A549 treated with AZD2906 at 1 μM for 4 hours (cell line): ENCODE results near the gene ALDH1B1. TPM values are rescaled to one million over a fixed set of nuclear protein-coding genes. Genes with fewer than 3 reads are reported as not detected.

ENCODE experiments used
- total RNA-seq: library from RNA; stranded (reverse); fragments of 200-300 nt; extraction: Qiagen RNA extraction; gene quantifications from 5 replicates; pipeline ENCODE4 v1.2.3, GENCODE V29; 2022

ALDH1B1 gene
- total RNA-seq: 44.0 to 54.7 TPM (median 45.2 TPM) in 5 replicates

GRCh38 chr9:38392235-38393127 is at the start of gene ALDH1B1:
TSS of gene ALDH1B1 (plus strand) at chr9:38392702. CDS start at chr9:38395749, 3,047 bp downstream.

DNA sequence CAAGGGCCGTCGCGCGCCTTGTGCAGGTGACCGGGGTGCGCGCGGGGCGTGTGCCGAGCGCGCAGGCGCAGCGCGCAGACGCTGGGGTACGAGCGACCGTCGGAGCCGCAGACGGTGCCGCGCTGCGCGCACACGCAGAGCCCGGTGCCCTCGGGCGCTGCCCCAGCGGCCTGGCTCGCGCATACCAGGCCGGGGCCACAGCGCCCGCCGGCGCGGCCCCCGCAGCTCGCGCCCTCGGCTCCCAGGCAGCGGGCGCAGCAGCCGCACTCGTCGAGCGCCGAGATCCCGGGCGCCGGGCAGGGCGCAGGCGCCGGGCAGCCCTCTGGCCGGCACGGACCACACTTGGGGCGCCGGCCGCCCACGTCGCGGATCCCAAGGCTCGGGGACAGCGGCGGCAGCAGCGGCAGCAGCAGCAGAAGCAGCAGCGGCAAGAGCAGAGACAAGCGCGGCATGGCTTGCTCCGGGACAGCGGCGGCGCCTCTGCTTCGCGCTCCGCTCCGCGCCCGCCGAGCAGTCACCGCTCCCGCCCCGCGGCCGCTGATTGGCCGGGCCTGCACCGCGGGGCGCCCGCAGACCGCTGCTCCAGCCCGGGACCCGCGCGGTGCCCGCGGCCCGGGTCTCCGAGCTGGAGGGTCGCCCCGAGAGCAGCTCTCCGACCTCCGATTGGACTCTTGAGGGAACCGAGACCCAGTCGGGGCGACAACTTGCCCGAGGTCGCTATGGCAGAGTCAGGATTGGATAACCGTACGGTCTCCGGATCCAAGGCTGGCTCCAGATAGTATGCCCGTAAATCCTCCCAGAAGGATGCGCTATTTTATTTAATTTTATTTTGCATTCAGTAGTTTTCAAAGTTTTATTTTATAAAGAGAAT is 31.7 kb downstream of the ALDH1B1 start, which contains the start of gene IGFBPL1:
Gene IGFBPL1 (minus strand): TSS at position 482 of the 871 bp plus-strand sequence. CDS start 30 bp downstream, at position 452.

Other genes with a start within 250 kb of the ALDH1B1 start
- 2.1 to 2.9 TPM (median 2.4 TPM) in 5 replicates for gene IGFBPL1, start 31.8 kb downstream of the ALDH1B1 start, total RNA-seq
- 6.7 to 10.3 TPM (median 9.0 TPM) in 5 replicates for gene ANKRD18A, start 227.9 kb downstream of the ALDH1B1 start, total RNA-seq